Keratinocyte (primary cell): ENCODE measurements around the gene SUSD4. TPM values are rescaled to one million over a fixed set of nuclear protein-coding genes. Genes with fewer than 3 reads are reported as not detected.
A peak's percentile ranks its signal among the peaks of the same experiment; 100 is the strongest.

ENCODE experiments used
- DNase-seq: peaks from one replicate; pipeline ENCODE4 v3.0.0-alpha.2; 2011; ENCODE audit warnings: low read depth, missing footprints, low spot score
- FAIRE-seq: peaks from 2 replicates; lab custom pipeline; 2011; peaks lifted over from hg19 to GRCh38; lab: Jason Lieb, UNC
- H2AFZ ChIP-seq: 2 replicates; pipeline ENCODE4 v1.6.0; 2012; ENCODE audit warnings: low read length, control low read depth, inconsistent platforms; ENCODE audit not compliant: control insufficient read depth
- H3K27ac ChIP-seq: 2 replicates; pipeline ENCODE4 v1.5.1; 2011; ENCODE audit warnings: low read length; ENCODE audit not compliant: control insufficient read depth, insufficient read depth
- H3K27me3 ChIP-seq: 3 replicates; pipeline ENCODE4 v1.6.0; 2011; ENCODE audit warnings: low read length; ENCODE audit not compliant: control insufficient read depth, insufficient read depth; ENCODE audit errors: extremely low read depth
- H3K36me3 ChIP-seq, 2 experiments: 2 replicates in 1 of 2; 3 replicates in 1 of 2; pipeline ENCODE4 v1.5.1; 2011; ENCODE audit warnings: low read length in 2 of 2, mild to moderate bottlenecking in 1 of 2; ENCODE audit not compliant: control insufficient read depth in 2 of 2, insufficient read depth in 2 of 2; ENCODE audit errors: extremely low read depth in 1 of 2
- H3K4me1 ChIP-seq: 3 replicates; pipeline ENCODE4 v1.5.1; 2011; ENCODE audit warnings: low read length; ENCODE audit not compliant: control insufficient read depth, insufficient read depth; ENCODE audit errors: extremely low read depth
- H3K4me2 ChIP-seq: 3 replicates; pipeline ENCODE4 v1.6.0; 2011; ENCODE audit warnings: low read depth, low read length; ENCODE audit not compliant: control insufficient read depth, insufficient read depth; ENCODE audit errors: extremely low read depth
- H3K4me3 ChIP-seq, 3 experiments: fragments of 200-600 bp in 1 of 3; sonication (generic) in 1 of 3; 2 replicates in 2 of 3; 3 replicates in 1 of 3; pipeline ENCODE4 v1.5.1; 2011 to 2016; ENCODE audit warnings: low read length in 3 of 3, mild to moderate bottlenecking in 3 of 3, control low read depth in 2 of 3, inconsistent platforms in 1 of 3, low read depth in 1 of 3, mixed read lengths in 1 of 3, mixed run types in 1 of 3, moderate library complexity in 1 of 3; ENCODE audit not compliant: control insufficient read depth in 2 of 3, insufficient read depth in 2 of 3; ENCODE audit errors: extremely low read depth in 1 of 3
- H3K79me2 ChIP-seq: 2 replicates; pipeline ENCODE4 v1.6.0; 2012; ENCODE audit warnings: low read length; ENCODE audit not compliant: control insufficient read depth, insufficient read depth
- H3K9ac ChIP-seq: 3 replicates; pipeline ENCODE4 v1.6.0; 2011; ENCODE audit warnings: low read length; ENCODE audit not compliant: control insufficient read depth, insufficient read depth; ENCODE audit errors: extremely low read depth
- H3K9me1 ChIP-seq: 3 replicates; pipeline ENCODE4 v1.6.0; 2011; ENCODE audit warnings: low read length; ENCODE audit not compliant: control insufficient read depth, insufficient read depth; ENCODE audit errors: extremely low read depth
- H3K9me3 ChIP-seq: 2 replicates; pipeline ENCODE4 v1.5.1; 2012; ENCODE audit warnings: low read depth, low read length; ENCODE audit not compliant: control insufficient read depth
- H4K20me1 ChIP-seq: 3 replicates; pipeline ENCODE4 v1.6.0; 2011; ENCODE audit warnings: low read length; ENCODE audit not compliant: control insufficient read depth, insufficient read depth; ENCODE audit errors: extremely low read depth
- EZH2 ChIP-seq: IDR thresholded peaks from one replicate; pipeline ENCODE4 v1.6.1; 2012; ENCODE audit warnings: inconsistent platforms, mild to moderate bottlenecking, low read length, moderate library complexity
- dilution Hi-C: fragments of 300-500 bp; cut with MboI; formaldehyde crosslinking; loops from one replicate; pipeline ENCODE4 v1.7.0; 2020; ENCODE audit warnings: low sequenced_read_pairs; ENCODE audit not compliant: extremely low pct_ligation_motif_present
- polyA plus RNA-seq, 5 experiments: library from polyadenylated mRNA; depleted of rRNA in 3 of 5; stranded (reverse) in 3 of 5; stranded (forward) in 1 of 5; unstranded in 1 of 5; fragments of >200 nt; gene quantifications; 1 replicate in 1 of 5; 2 replicates in 3 of 5; 3 replicates in 1 of 5; pipeline versions ENCODE4 v1.2.1 to v1.2.3, GENCODE V29; 2011 to 2012; ENCODE audit warnings: missing spikeins in 2 of 5, low read depth in 1 of 5, low replicate concordance in 1 of 5
- TF ChIP-seq, protein P1 (sequence below), 3 experiments: IDR thresholded peaks in 1 of 3; conservative IDR thresholded peaks in 1 of 3; optimal IDR thresholded peaks in 1 of 3; 2 replicates in 2 of 3; 3 replicates in 1 of 3; pipeline versions ENCODE3 to v1.5.1; 2011; ENCODE audit warnings: low read length in 3 of 3, mild to moderate bottlenecking in 3 of 3, moderate library complexity in 2 of 3, control low read depth in 1 of 3, inconsistent platforms in 1 of 3; ENCODE audit not compliant: insufficient read depth in 2 of 3; ENCODE audit errors: extremely low read depth in 1 of 3

The SUSD4 gene
- polyA plus RNA-seq, 1 donor (not counting 4 experiments of a cell fraction or from before 2014, with no cell fraction given): 1.6 TPM

DNA sequence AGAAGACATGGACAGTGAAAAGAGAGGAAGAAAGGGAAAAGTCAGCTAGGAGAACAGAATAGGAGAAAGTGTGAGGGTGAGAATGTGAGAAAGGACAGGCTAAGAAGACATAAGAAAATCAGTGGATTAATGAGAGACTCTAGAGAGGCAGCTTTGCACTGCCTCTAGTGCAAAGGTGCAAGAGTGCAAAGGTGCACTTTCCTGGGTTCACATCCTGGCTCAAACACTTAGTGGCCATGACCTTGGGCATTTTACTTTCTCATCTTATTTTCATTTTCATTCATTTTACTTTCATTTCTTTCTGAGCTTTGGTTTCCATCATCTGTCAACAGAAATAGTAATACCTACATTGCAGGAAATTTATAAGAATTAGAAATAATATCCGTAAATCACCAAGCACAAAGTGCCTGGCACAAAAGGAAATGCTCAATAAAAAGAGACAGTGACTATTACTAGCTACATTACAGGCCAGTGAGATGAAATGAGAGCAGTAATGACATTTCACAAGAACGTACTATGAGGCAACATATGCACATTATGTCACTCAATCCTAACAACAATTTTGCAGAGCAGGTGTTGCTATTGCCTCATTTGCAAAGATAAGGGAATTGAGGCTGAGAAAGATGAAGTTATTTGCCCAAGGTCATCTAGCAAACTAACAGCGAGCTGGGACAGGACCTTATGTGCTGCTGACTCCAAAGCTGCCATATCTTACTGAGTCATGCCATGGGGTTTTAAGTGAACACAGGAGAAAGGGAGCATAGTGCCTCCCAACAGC lies 113.9 kb downstream of the SUSD4 start:
- Histone ChIP-seq H3K4me3 (no peak overlapping the region), H3K36me3 (no peaks in the 10 kb centered on the region), H3K9me3 (no peaks in the 10 kb centered on the region), H3K9me1 (no peaks in the 10 kb centered on the region), H3K9ac (no peak overlapping the region), H3K79me2 (no peaks in the 10 kb centered on the region), H3K27ac (peak overlapping the region; percentile 22), H2AFZ (no peak overlapping the region), H3K27me3 (no peaks in the 10 kb centered on the region), H4K20me1 (no peaks in the 10 kb centered on the region), H3K4me1 (peaks cover 14% of the 10 kb centered on the region), H3K4me2 (peak overlapping the region; percentile 6)
- dilution Hi-C loops: no loop called here
- DNase-seq (peak; percentile 50), FAIRE-seq (peak; percentile 95)
- TF ChIP-seq, protein P1, sequence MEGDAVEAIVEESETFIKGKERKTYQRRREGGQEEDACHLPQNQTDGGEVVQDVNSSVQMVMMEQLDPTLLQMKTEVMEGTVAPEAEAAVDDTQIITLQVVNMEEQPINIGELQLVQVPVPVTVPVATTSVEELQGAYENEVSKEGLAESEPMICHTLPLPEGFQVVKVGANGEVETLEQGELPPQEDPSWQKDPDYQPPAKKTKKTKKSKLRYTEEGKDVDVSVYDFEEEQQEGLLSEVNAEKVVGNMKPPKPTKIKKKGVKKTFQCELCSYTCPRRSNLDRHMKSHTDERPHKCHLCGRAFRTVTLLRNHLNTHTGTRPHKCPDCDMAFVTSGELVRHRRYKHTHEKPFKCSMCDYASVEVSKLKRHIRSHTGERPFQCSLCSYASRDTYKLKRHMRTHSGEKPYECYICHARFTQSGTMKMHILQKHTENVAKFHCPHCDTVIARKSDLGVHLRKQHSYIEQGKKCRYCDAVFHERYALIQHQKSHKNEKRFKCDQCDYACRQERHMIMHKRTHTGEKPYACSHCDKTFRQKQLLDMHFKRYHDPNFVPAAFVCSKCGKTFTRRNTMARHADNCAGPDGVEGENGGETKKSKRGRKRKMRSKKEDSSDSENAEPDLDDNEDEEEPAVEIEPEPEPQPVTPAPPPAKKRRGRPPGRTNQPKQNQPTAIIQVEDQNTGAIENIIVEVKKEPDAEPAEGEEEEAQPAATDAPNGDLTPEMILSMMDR (optimal IDR thresholded peaks at IDR 0.05 in 1 of 3, IDR thresholded peaks at IDR 0.05 in 1 of 3, conservative IDR thresholded peaks at IDR 0.05 in 1 of 3; ENCODE audit: extremely low read depth in 1 of 3, insufficient read depth in 2 of 3, low read length in 3 of 3): peak in 1 of 3 experiments; percentile 24
- TF ChIP-seq EZH2: no peak

DNA sequence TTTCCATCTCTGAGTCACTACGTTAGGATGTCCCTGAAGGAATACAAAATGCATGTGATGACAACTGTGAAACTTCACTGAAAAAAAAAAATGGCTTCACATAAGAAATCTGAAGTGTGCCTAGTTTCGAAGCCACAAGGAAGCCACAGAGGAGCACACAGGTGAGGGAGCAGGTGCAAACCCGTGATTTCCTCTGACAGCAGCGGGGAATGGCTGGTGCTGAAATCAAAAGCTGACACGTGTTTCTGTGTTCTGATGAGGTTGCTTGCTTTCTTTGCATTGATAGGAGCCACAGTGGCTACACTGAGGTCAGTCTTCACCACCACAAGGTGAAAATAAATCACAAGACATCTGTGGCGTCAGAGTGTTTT lies 115.2 kb downstream of the SUSD4 start:
- FAIRE-seq (no peak), DNase-seq (no peak)
- no peak overlapping the region for H2AFZ ChIP-seq
- H3K36me3 ChIP-seq: no peaks in the 10 kb centered on the region
- H3K79me2 ChIP-seq: no peaks in the 10 kb centered on the region
- H3K27me3 ChIP-seq: no peaks in the 10 kb centered on the region
- no peaks in the 10 kb centered on the region for H4K20me1 ChIP-seq
- peaks cover 14% of the 10 kb centered on the region for H3K4me1 ChIP-seq
- H3K9me1 ChIP-seq: no peaks in the 10 kb centered on the region
- H3K4me2 ChIP-seq: no peak overlapping the region
- no peak overlapping the region for H3K4me3 ChIP-seq
- TF ChIP-seq EZH2: no peak
- TF ChIP-seq, protein P1 (optimal IDR thresholded peaks at IDR 0.05 in 1 of 3, IDR thresholded peaks at IDR 0.05 in 1 of 3, conservative IDR thresholded peaks at IDR 0.05 in 1 of 3; ENCODE audit: extremely low read depth in 1 of 3, insufficient read depth in 2 of 3, low read length in 3 of 3): no peak
- no peak overlapping the region for H3K9ac ChIP-seq
- dilution Hi-C loops: no loop called here
- H3K27ac ChIP-seq: no peak overlapping the region
- H3K9me3 ChIP-seq: no peaks in the 10 kb centered on the region
